IMR-90 (cell line): ENCODE results near the gene MPND. TPM values are rescaled to one million over a fixed set of nuclear protein-coding genes. Genes with fewer than 3 reads are reported as not detected.

Source experiments
- ATAC-seq: fragments of 200-7000 bp; cut with Tn5 transposase; 2 replicates; pipeline ENCODE4 v1.9.1; 2020; ENCODE audit warnings: low read depth, mild to moderate bottlenecking, moderate library complexity
- BruUV-seq: library from RNA; stranded (reverse); fragments of 400-500 nt; replicated peaks from 2 replicates; lab custom pipeline; 2021; lab: Mats Ljungman, UMichigan
- CTCF ChIA-PET: fragments of 300-600 bp; formaldehyde crosslinking; extraction: SDS; loops from one replicate; lab custom pipeline; 2021; ENCODE audit warnings: antibody characterized with exemption; lab: Yijun Ruan, JAX
- POLR2A ChIA-PET: fragments of 300-600 bp; sonication (Branson Sonifier 250); formaldehyde crosslinking; loops from one replicate; lab custom pipeline; 2022; ENCODE audit warnings: antibody characterized with exemption; ENCODE audit not compliant: unreplicated experiment; lab: Charles Lee
- DNase-seq: peaks from one replicate; pipeline ENCODE4 v3.0.0; 2013
- H2AFZ ChIP-seq: replicated peaks from 2 replicates; pipeline ENCODE3; 2013; ENCODE audit warnings: low read length, mild to moderate bottlenecking; ENCODE audit not compliant: poor library complexity
- H2AK5ac ChIP-seq: 2 replicates; pipeline ENCODE4 v1.6.1; 2013; ENCODE audit warnings: low read depth, low read length, inconsistent platforms
- H2AK9ac ChIP-seq: replicated peaks from 2 replicates; pipeline ENCODE3; 2013; ENCODE audit warnings: mild to moderate bottlenecking, low read depth, low read length, moderate library complexity; ENCODE audit not compliant: poor library complexity
- H2BK120ac ChIP-seq: 2 replicates; pipeline ENCODE4 v1.6.1; 2013; ENCODE audit warnings: low read depth, low read length, inconsistent platforms
- H2BK15ac ChIP-seq: 3 replicates; pipeline ENCODE4 v1.6.1; 2013; ENCODE audit warnings: low read depth, low read length, inconsistent platforms
- H2BK20ac ChIP-seq: 2 replicates; pipeline ENCODE4 v1.6.1; 2013; ENCODE audit warnings: low read depth, mild to moderate bottlenecking, inconsistent platforms, low read length, moderate library complexity
- H2BK5ac ChIP-seq: 2 replicates; pipeline ENCODE4 v1.6.1; 2013; ENCODE audit warnings: mild to moderate bottlenecking, low read depth, low read length, inconsistent platforms; ENCODE audit not compliant: poor library complexity, severe bottlenecking
- H3K14ac ChIP-seq: replicated peaks from 2 replicates; pipeline ENCODE4 v1.6.1; 2013; ENCODE audit warnings: low read depth, low read length, inconsistent platforms
- H3K18ac ChIP-seq: 2 replicates; pipeline ENCODE4 v1.6.1; 2013; ENCODE audit warnings: low read depth, low read length, control low read depth
- H3K23ac ChIP-seq: 2 replicates; pipeline ENCODE4 v1.6.1; 2013; ENCODE audit warnings: low read depth, low read length, inconsistent platforms
- H3K27ac ChIP-seq: 2 replicates; pipeline ENCODE4 v1.5.1; 2013; ENCODE audit warnings: mild to moderate bottlenecking, control low read depth, low read length; ENCODE audit not compliant: insufficient read depth
- H3K27me3 ChIP-seq: 2 replicates; pipeline ENCODE4 v1.6.1; 2013; ENCODE audit warnings: low read length; ENCODE audit not compliant: control insufficient read depth, insufficient read depth
- H3K36me3 ChIP-seq: 2 replicates; pipeline ENCODE4 v1.6.1; 2013; ENCODE audit warnings: low read length, mixed read lengths; ENCODE audit not compliant: control insufficient read depth, insufficient read depth
- H3K4ac ChIP-seq: 2 replicates; pipeline ENCODE4 v1.6.1; 2013; ENCODE audit warnings: low read depth, low read length, inconsistent platforms
- H3K4me1 ChIP-seq: 2 replicates; pipeline ENCODE4 v1.6.1; 2013; ENCODE audit warnings: low read length, mixed read lengths; ENCODE audit not compliant: control insufficient read depth, insufficient read depth
- H3K4me2 ChIP-seq: 2 replicates; pipeline ENCODE4 v1.6.1; 2013; ENCODE audit warnings: low read depth, mild to moderate bottlenecking, control low read depth, low read length, moderate library complexity
- H3K4me3 ChIP-seq: 2 replicates; pipeline ENCODE4 v1.5.1; 2013; ENCODE audit warnings: low read depth, mild to moderate bottlenecking, control low read depth, low read length, moderate library complexity; ENCODE audit not compliant: insufficient read depth
- H3K56ac ChIP-seq: 2 replicates; pipeline ENCODE4 v1.6.1; 2013; ENCODE audit warnings: low read length, inconsistent platforms; ENCODE audit not compliant: insufficient read depth; ENCODE audit errors: extremely low read depth
- H3K79me1 ChIP-seq, 2 experiments: 2 replicates each; pipeline ENCODE4 v1.6.1; 2013; ENCODE audit warnings: low read length in 2 of 2, inconsistent platforms in 1 of 2, low read depth in 1 of 2
- H3K9ac ChIP-seq: 2 replicates; pipeline ENCODE4 v1.6.1; 2013; ENCODE audit warnings: low read depth, low read length, control low read depth
- H3K9me1 ChIP-seq: 2 replicates; pipeline ENCODE4 v1.6.1; 2013; ENCODE audit warnings: low read length, inconsistent platforms; ENCODE audit not compliant: insufficient read depth
- H3K9me3 ChIP-seq: 2 replicates; pipeline ENCODE4 v1.6.1; 2013; ENCODE audit warnings: low read length; ENCODE audit not compliant: control insufficient read depth, insufficient read depth
- H4K20me1 ChIP-seq: 2 replicates; pipeline ENCODE4 v1.6.1; 2013; ENCODE audit warnings: low read length, inconsistent platforms; ENCODE audit not compliant: insufficient read depth
- H4K5ac ChIP-seq: 2 replicates; pipeline ENCODE4 v1.6.1; 2013; ENCODE audit warnings: mild to moderate bottlenecking, low read depth, low read length, control low read depth
- H4K8ac ChIP-seq, 2 experiments: 2 replicates each; pipeline ENCODE4 v1.6.1; 2013; ENCODE audit warnings: low read depth in 2 of 2, low read length in 2 of 2, control low read depth in 1 of 2, inconsistent platforms in 1 of 2
- H4K91ac ChIP-seq: 2 replicates; pipeline ENCODE4 v1.6.1; 2013; ENCODE audit warnings: low read depth, low read length, inconsistent platforms; ENCODE audit not compliant: insufficient read depth
- BHLHE40 ChIP-seq: fragments of 150-350 bp; IDR thresholded peaks from 2 replicates; pipeline ENCODE4 v1.6.1; 2016; ENCODE audit warnings: mild to moderate bottlenecking, low read depth, low read length
- CEBPB ChIP-seq: IDR thresholded peaks from 2 replicates; pipeline ENCODE4 v1.6.1; 2012; ENCODE audit warnings: low read depth, low read length, improper control_type of control experiment
- CHD1 ChIP-seq: IDR thresholded peaks from 2 replicates; pipeline ENCODE4 v1.6.1; 2012; ENCODE audit warnings: low read depth, low read length, improper control_type of control experiment
- FOS ChIP-seq: fragments of 150-350 bp; IDR thresholded peaks from 2 replicates; pipeline ENCODE4 v1.6.1; 2016; ENCODE audit warnings: low read depth, low read length
- MAFK ChIP-seq: IDR thresholded peaks from 2 replicates; pipeline ENCODE4 v1.6.1; 2012; ENCODE audit warnings: low read depth, low read length, improper control_type of control experiment
- NFE2L2 ChIP-seq: fragments of 150-350 bp; IDR thresholded peaks from 2 replicates; pipeline ENCODE4 v1.6.1; 2016; ENCODE audit warnings: low read depth, mild to moderate bottlenecking, low read length
- RAD21 ChIP-seq: IDR thresholded peaks from 2 replicates; pipeline ENCODE4 v1.6.1; 2012; ENCODE audit warnings: low read length, improper control_type of control experiment
- RCOR1 ChIP-seq: IDR thresholded peaks from 2 replicates; pipeline ENCODE4 v1.6.1; 2012; ENCODE audit warnings: mild to moderate bottlenecking, low read length, improper control_type of control experiment; ENCODE audit not compliant: insufficient replicate concordance
- RFX5 ChIP-seq: IDR thresholded peaks from 2 replicates; pipeline ENCODE4 v1.8.0; 2012; ENCODE audit warnings: low read depth, mild to moderate bottlenecking, low read length, moderate library complexity
- SMC3 ChIP-seq: fragments of 150-350 bp; IDR thresholded peaks from 2 replicates; pipeline ENCODE4 v1.6.1; 2016; ENCODE audit warnings: low read depth, mild to moderate bottlenecking, antibody characterized with exemption, low read length, moderate library complexity
- WGBS, 2 experiments: methylation state at CpG; one replicate each; pipeline versions ENCODE4 v1.1.5 to v1.1.7; 2013; ENCODE audit warnings: missing lambda C conversion rate in 2 of 2; ENCODE audit not compliant: insufficient read length in 1 of 2; ENCODE audit errors: extremely low coverage in 2 of 2; 5-methylcytosine and 5-hydroxymethylcytosine counted together
- dilution Hi-C: fragments of 300-500 bp; cut with HindIII; formaldehyde crosslinking; loops from one replicate; pipeline ENCODE4 v1.14.3; 2018; ENCODE audit warnings: low sequenced_read_pairs; ENCODE audit not compliant: unreplicated experiment
- in situ Hi-C: fragments of 300-500 bp; cut with MboI; formaldehyde crosslinking; loops from 3 replicates; pipeline ENCODE4 v1.14.3; 2019; ENCODE audit warnings: low sequenced_read_pairs, inconsistent platforms, mixed read lengths
- intact Hi-C: fragments of 100-400 bp; cut with micrococcal nuclease; formaldehyde crosslinking; loops from 2 replicates; pipeline ENCODE4 v1.10.0; 2022
- polyA plus RNA-seq, 3 experiments: library from polyadenylated mRNA; depleted of rRNA; stranded (reverse); fragments of >200 nt; gene quantifications; 2 replicates each; pipeline ENCODE4 v1.2.3, GENCODE V29; 2012; ENCODE audit warnings: low replicate concordance in 1 of 3
- total RNA-seq: library from RNA; depleted of rRNA; stranded (reverse); fragments of >200 nt; gene quantifications from 2 replicates; pipeline ENCODE4 v1.2.3, GENCODE V29; 2012
- TF ChIP-seq, protein P1 (sequence below): fragments of 150-350 bp; IDR thresholded peaks from 2 replicates; pipeline ENCODE4 v1.6.1; 2016; ENCODE audit warnings: low read depth, mild to moderate bottlenecking, low read length, moderate library complexity, borderline replicate concordance
- TF ChIP-seq, protein P2 (sequence below): fragments of 150-350 bp; IDR thresholded peaks from 2 replicates; pipeline ENCODE4 v1.6.1; 2017; ENCODE audit warnings: mild to moderate bottlenecking, antibody characterized with exemption, low read length, low read depth
- TF ChIP-seq, protein P3 (sequence below): conservative IDR thresholded peaks from 2 replicates; pipeline ENCODE4 v1.5.1; 2012; ENCODE audit warnings: mild to moderate bottlenecking, low read depth, low read length, improper control_type of control experiment

Gene MPND
- total and polyA plus RNA-seq, 2 of the 4 experiments (the other 2 are of a cell fraction), result 2.3 to 8.1 TPM

DNA sequence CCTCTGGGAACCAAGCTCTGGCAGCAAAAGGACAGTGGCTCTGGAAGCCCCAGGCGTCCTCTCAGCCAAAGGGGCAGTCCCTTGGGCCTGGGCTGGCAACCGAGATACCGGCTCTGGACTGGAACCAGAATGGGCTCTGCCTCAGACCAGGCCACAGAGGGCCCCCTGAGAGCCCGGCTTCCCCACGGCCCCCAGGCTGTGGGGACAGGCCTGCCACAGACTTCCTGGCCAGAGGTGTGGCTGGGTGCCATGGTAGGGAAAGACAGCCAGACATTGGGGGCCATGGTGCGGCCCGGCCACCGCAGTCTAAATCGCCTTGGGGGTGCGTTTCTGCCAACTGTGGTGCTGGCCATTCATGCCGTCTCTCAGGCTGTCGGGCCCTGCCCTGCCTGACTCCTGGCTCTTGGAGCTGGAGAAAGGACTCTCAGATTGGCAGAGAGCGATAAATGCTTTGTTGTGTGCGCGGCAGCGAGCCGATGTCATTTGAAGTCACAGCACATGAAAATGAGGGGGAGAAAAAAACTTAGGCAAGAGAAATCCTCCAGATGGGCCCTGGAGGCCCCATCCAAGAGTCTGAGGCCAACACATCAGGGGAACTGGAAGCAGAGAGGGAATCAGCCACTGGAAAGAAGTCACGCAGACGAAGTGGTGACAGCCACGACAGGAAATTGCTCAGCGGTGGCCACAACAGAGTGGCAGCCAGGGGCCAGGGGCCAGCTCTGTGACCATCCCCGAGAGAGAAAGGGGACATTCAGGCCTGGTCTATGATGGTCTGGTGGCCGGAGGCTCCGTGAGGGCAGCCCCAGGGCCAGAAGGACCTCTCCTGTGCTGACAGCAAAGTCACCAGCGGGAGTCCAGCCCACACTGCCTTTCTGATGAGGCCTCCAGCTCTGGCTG lies 30.5 kb downstream of the MPND start:
- Histone ChIP-seq H3K79me1 (peaks cover 16 to 96% of the 10 kb centered on the region in 2 experiments; a peak in 3 of 4 replicates), H3K56ac (peak overlapping the region; percentile 88), H2AK5ac (peak overlapping the region; percentile 99), H3K4me3 (no peak overlapping the region), H4K8ac (peak overlapping the region; percentile 82 to 95), H3K27me3 (no peaks in the 10 kb centered on the region), H3K36me3 (peaks cover 5% of the 10 kb centered on the region), H3K18ac (peak overlapping the region; percentile 58), H3K27ac (peak overlapping the region; percentile 90), H2BK5ac (peak overlapping the region; percentile 94), H2BK120ac (peak overlapping the region; percentile 91), H2AK9ac (peak overlapping the region; percentile 92), H3K9me3 (no peaks in the 10 kb centered on the region), H3K4ac (peak overlapping the region; percentile 97), H2BK20ac (peak overlapping the region; percentile 86), H4K91ac (peak overlapping the region; percentile 85), H4K5ac (peak overlapping the region; percentile 83), H4K20me1 (peaks cover 68% of the 10 kb centered on the region), H3K4me2 (peak overlapping the region; percentile 48), H3K23ac (peak overlapping the region; percentile 77), H3K14ac (peak overlapping the region; percentile 74), H2AFZ (peak overlapping the region; percentile 53), H3K9me1 (peaks cover 38% of the 10 kb centered on the region), H3K9ac (peak overlapping the region; percentile 64), H2BK15ac (peak overlapping the region; percentile 53; the same call in 2 of the 3 replicates), H3K4me1 (peaks cover 56% of the 10 kb centered on the region)
- CTCF ChIA-PET, result interaction anchor here (0.9 kb wide), 1 partner anchor 15 kb away, joined by 3 read pairs; no protein-coding TSS in a partner anchor
- DNase-seq (peak; percentile 36), ATAC-seq (no peak)
- POLR2A ChIA-PET, result interaction anchor here (0.6 kb wide), 1 partner anchor 1817 kb away, joined by 3 read pairs; no protein-coding TSS in a partner anchor
- intact Hi-C loops, result loop anchor here (2.0 kb wide), 1 partner anchor 17 kb away; no protein-coding TSS in a partner anchor
- dilution Hi-C loops, result no loop called here
- BruUV-seq, result no TSS peak
- in situ Hi-C loops, result no loop called here
- 28% methylated on average over 20 of the region's 25 CpGs; no CpG with 5 or more reads in 1 of the 2 experiments for WGBS, 2 experiments
- TF ChIP-seq CHD1 (no peak), FOS (no peak), BHLHE40 (no peak), RFX5 (no peak), SMC3 (no peak), CEBPB (no peak), MAFK (no peak), NFE2L2 (no peak), RCOR1 (no peak), RAD21 (no peak)
- TF ChIP-seq, protein P1, sequence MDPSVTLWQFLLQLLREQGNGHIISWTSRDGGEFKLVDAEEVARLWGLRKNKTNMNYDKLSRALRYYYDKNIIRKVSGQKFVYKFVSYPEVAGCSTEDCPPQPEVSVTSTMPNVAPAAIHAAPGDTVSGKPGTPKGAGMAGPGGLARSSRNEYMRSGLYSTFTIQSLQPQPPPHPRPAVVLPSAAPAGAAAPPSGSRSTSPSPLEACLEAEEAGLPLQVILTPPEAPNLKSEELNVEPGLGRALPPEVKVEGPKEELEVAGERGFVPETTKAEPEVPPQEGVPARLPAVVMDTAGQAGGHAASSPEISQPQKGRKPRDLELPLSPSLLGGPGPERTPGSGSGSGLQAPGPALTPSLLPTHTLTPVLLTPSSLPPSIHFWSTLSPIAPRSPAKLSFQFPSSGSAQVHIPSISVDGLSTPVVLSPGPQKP, result no peak
- TF ChIP-seq, protein P2, sequence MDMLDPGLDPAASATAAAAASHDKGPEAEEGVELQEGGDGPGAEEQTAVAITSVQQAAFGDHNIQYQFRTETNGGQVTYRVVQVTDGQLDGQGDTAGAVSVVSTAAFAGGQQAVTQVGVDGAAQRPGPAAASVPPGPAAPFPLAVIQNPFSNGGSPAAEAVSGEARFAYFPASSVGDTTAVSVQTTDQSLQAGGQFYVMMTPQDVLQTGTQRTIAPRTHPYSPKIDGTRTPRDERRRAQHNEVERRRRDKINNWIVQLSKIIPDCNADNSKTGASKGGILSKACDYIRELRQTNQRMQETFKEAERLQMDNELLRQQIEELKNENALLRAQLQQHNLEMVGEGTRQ, result no peak
- TF ChIP-seq, protein P3, sequence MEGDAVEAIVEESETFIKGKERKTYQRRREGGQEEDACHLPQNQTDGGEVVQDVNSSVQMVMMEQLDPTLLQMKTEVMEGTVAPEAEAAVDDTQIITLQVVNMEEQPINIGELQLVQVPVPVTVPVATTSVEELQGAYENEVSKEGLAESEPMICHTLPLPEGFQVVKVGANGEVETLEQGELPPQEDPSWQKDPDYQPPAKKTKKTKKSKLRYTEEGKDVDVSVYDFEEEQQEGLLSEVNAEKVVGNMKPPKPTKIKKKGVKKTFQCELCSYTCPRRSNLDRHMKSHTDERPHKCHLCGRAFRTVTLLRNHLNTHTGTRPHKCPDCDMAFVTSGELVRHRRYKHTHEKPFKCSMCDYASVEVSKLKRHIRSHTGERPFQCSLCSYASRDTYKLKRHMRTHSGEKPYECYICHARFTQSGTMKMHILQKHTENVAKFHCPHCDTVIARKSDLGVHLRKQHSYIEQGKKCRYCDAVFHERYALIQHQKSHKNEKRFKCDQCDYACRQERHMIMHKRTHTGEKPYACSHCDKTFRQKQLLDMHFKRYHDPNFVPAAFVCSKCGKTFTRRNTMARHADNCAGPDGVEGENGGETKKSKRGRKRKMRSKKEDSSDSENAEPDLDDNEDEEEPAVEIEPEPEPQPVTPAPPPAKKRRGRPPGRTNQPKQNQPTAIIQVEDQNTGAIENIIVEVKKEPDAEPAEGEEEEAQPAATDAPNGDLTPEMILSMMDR, result no peak
